PC-3 (cell line): ENCODE measurements around the gene TGFB1.

ENCODE experiments used
- EZH2 ChIP-seq: fragments of 300-600 bp; sonication (generic); IDR thresholded peaks from one replicate; pipeline ENCODE4 v1.6.1; 2017; ENCODE audit warnings: antibody characterized with exemption, mild to moderate bottlenecking, low read length; ENCODE audit not compliant: unreplicated experiment
- TF ChIP-seq, protein P1 (sequence below): fragments of 300-600 bp; sonication (generic); conservative IDR thresholded peaks from 2 replicates; pipeline ENCODE4 v1.5.1; 2017; ENCODE audit warnings: antibody characterized with exemption, low read depth, mild to moderate bottlenecking, low read length

DNA sequence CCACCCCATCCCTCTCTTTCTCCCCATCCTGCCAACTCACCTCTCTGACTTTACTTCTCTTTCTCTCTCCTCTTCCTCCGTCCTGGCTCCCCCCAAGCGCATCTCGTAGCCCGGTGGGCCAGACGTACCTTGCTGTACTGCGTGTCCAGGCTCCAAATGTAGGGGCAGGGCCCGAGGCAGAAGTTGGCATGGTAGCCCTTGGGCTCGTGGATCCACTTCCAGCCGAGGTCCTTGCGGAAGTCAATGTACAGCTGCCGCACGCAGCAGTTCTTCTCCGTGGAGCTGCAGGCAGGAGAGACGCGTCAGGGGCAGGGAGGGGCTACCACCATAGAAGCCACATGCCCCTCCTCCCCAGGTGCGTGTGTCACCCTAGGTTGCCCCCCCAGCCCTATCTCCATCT lies 21.7 kb downstream of the TGFB1 start:
- TF ChIP-seq, protein P1, sequence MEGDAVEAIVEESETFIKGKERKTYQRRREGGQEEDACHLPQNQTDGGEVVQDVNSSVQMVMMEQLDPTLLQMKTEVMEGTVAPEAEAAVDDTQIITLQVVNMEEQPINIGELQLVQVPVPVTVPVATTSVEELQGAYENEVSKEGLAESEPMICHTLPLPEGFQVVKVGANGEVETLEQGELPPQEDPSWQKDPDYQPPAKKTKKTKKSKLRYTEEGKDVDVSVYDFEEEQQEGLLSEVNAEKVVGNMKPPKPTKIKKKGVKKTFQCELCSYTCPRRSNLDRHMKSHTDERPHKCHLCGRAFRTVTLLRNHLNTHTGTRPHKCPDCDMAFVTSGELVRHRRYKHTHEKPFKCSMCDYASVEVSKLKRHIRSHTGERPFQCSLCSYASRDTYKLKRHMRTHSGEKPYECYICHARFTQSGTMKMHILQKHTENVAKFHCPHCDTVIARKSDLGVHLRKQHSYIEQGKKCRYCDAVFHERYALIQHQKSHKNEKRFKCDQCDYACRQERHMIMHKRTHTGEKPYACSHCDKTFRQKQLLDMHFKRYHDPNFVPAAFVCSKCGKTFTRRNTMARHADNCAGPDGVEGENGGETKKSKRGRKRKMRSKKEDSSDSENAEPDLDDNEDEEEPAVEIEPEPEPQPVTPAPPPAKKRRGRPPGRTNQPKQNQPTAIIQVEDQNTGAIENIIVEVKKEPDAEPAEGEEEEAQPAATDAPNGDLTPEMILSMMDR: no peak
- TF ChIP-seq EZH2: no peak
